Vagina (tissue), 2 donors: ENCODE data around the gene ARHGAP24.

Source experiments
- POLR2A ChIP-seq, 2 donors: fragments of 450-650 bp; IDR thresholded peaks; one replicate each; pipeline ENCODE4 v1.6.1; 2017; ENCODE audit warnings: antibody characterized with exemption in 2 of 2, mild to moderate bottlenecking in 2 of 2, moderate library complexity in 2 of 2
- TF ChIP-seq, protein P1 (sequence below), 3 experiments: fragments of 450-650 bp in 2 of 3; fragments of 200-600 bp in 1 of 3; sonication (generic) in 1 of 3; IDR thresholded peaks; one replicate each; pipeline ENCODE4 v1.5.1; 2017 to 2019; ENCODE audit warnings: antibody characterized with exemption in 3 of 3, mild to moderate bottlenecking in 2 of 3, moderate library complexity in 2 of 3

DNA sequence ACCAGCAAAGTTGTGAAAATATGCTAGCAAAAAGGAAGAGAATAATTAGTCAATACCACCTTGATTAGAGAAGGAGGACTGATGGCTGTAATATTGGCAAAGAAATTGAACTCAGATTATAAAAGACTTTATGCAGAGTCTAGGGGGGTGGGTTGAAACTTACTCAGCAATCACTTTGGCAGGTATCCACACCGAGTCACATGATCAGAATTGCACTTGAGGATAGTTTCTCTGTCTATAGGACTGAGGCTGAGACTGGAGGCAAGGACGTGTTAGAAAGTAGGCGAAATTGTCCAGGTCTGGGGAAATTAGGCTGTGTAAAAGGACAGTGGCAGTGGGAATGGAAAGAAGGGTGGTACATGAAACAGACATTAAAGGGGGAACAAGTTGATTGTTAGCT lies 284.4 kb downstream of the ARHGAP24 start:
- TF ChIP-seq POLR2A (IDR thresholded peaks at IDR 0.05) = no peak
- TF ChIP-seq, protein P1, sequence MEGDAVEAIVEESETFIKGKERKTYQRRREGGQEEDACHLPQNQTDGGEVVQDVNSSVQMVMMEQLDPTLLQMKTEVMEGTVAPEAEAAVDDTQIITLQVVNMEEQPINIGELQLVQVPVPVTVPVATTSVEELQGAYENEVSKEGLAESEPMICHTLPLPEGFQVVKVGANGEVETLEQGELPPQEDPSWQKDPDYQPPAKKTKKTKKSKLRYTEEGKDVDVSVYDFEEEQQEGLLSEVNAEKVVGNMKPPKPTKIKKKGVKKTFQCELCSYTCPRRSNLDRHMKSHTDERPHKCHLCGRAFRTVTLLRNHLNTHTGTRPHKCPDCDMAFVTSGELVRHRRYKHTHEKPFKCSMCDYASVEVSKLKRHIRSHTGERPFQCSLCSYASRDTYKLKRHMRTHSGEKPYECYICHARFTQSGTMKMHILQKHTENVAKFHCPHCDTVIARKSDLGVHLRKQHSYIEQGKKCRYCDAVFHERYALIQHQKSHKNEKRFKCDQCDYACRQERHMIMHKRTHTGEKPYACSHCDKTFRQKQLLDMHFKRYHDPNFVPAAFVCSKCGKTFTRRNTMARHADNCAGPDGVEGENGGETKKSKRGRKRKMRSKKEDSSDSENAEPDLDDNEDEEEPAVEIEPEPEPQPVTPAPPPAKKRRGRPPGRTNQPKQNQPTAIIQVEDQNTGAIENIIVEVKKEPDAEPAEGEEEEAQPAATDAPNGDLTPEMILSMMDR (IDR thresholded peaks at IDR 0.05) = no peak
